HepG2 (cell line): ENCODE data around the gene POLR3GL.

ENCODE experiments used
- ATM ChIP-seq: fragments of 450-650 bp; IDR thresholded peaks from 2 replicates; pipeline ENCODE4 v1.7.1; 2017; ENCODE audit warnings: mild to moderate bottlenecking, borderline replicate concordance
- CBX5 ChIP-seq: sonication (generic); formaldehyde crosslinking; IDR thresholded peaks from 2 replicates; pipeline ENCODE4 v1.4.0; 2020; ENCODE audit warnings: missing genetic modification reagents, borderline replicate concordance
- DNMT1 ChIP-seq: sonication (generic); formaldehyde crosslinking; IDR thresholded peaks from 2 replicates; pipeline ENCODE4 v1.5.1; 2020; ENCODE audit warnings: mild to moderate bottlenecking, missing genetic modification reagents
- FIP1L1 ChIP-seq: fragments of 200-400 bp; formaldehyde crosslinking; IDR thresholded peaks from 2 replicates; pipeline ENCODE4 v1.6.1; 2018; ENCODE audit warnings: low read depth, mild to moderate bottlenecking, low read length, moderate library complexity, borderline replicate concordance; ENCODE audit not compliant: insufficient read depth
- MAFK ChIP-seq, 2 experiments: IDR thresholded peaks in 1 of 2; conservative IDR thresholded peaks in 1 of 2; 2 replicates each; pipeline ENCODE4 v1.6.1; 2011; ENCODE audit warnings: improper control_type of control experiment in 2 of 2, low read length in 2 of 2
- POLR2A ChIP-seq, 2 experiments: IDR thresholded peaks; 2 replicates each; pipeline ENCODE4 v1.6.1; 2011; ENCODE audit warnings: low read depth in 2 of 2, low read length in 2 of 2, mild to moderate bottlenecking in 1 of 2, moderate library complexity in 1 of 2; ENCODE audit not compliant: insufficient read depth in 1 of 2
- ZBTB42 ChIP-seq: sonication (generic); formaldehyde crosslinking; IDR thresholded peaks from 2 replicates; pipeline ENCODE4 v1.5.0; 2020; ENCODE audit warnings: mild to moderate bottlenecking, missing genetic modification reagents
- TF ChIP-seq, protein P1 (sequence below): sonication (generic); formaldehyde crosslinking; IDR thresholded peaks from 2 replicates; pipeline ENCODE4 v1.4.0; 2020; ENCODE audit warnings: missing genetic modification reagents
- TF ChIP-seq, protein P2 (sequence below): sonication (generic); formaldehyde crosslinking; IDR thresholded peaks from 2 replicates; pipeline ENCODE4 v1.5.0; 2020; ENCODE audit warnings: mild to moderate bottlenecking, missing genetic modification reagents, moderate library complexity
- TF ChIP-seq, protein P3 (sequence below): sonication (generic); formaldehyde crosslinking; IDR thresholded peaks from 2 replicates; pipeline ENCODE4 v1.4.0; 2020; ENCODE audit warnings: missing genetic modification reagents
- TF ChIP-seq, protein P4 (sequence below): sonication (generic); formaldehyde crosslinking; IDR thresholded peaks from 2 replicates; pipeline ENCODE4 v1.4.0; 2020; ENCODE audit warnings: missing genetic modification reagents, borderline replicate concordance
- TF ChIP-seq, protein P5 (sequence below): sonication (generic); formaldehyde crosslinking; IDR thresholded peaks from 2 replicates; pipeline ENCODE4 v1.4.0; 2020; ENCODE audit warnings: missing genetic modification reagents
- TF ChIP-seq, protein P6 (sequence below): sonication (generic); formaldehyde crosslinking; IDR thresholded peaks from 2 replicates; pipeline ENCODE4 v1.8.1; 2023; ENCODE audit warnings: missing genetic modification reagents, inconsistent platforms, borderline replicate concordance

DNA sequence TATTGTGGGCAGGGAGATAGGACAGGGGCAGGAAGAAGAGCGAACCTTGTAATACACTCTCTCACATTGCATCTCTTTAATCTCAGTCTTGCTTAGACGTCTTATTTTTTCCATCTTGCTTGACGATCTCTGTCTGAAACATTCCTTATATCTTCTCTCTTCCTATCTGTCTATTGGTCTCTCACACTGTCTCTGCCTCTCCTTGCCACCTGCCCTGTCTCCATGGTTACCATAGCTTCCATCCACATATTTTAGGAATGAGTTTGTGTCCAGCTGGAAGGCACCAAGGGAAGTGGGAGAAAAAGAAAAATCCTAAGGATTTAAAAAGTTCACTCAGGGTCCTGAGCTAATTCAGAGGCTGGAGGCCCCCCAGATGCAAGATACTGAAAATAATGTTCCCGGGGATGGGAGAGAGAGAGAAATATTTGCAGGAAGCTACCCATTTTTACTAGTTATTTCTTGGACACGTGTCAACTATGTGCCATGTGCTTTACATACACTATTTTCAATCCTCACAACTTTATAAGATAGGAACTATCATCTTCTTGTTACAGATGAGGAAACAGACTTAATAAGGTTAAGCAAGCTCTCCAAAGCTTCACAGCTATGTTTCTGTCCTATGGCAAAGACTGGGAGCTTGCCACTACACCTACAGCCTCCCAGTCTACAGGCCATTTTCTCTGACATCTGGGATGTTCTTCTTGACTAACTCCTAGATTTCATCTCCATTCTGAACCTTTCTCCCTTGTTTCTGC is 1.0 kb upstream of the POLR3GL start:
- TF ChIP-seq, protein P1, sequence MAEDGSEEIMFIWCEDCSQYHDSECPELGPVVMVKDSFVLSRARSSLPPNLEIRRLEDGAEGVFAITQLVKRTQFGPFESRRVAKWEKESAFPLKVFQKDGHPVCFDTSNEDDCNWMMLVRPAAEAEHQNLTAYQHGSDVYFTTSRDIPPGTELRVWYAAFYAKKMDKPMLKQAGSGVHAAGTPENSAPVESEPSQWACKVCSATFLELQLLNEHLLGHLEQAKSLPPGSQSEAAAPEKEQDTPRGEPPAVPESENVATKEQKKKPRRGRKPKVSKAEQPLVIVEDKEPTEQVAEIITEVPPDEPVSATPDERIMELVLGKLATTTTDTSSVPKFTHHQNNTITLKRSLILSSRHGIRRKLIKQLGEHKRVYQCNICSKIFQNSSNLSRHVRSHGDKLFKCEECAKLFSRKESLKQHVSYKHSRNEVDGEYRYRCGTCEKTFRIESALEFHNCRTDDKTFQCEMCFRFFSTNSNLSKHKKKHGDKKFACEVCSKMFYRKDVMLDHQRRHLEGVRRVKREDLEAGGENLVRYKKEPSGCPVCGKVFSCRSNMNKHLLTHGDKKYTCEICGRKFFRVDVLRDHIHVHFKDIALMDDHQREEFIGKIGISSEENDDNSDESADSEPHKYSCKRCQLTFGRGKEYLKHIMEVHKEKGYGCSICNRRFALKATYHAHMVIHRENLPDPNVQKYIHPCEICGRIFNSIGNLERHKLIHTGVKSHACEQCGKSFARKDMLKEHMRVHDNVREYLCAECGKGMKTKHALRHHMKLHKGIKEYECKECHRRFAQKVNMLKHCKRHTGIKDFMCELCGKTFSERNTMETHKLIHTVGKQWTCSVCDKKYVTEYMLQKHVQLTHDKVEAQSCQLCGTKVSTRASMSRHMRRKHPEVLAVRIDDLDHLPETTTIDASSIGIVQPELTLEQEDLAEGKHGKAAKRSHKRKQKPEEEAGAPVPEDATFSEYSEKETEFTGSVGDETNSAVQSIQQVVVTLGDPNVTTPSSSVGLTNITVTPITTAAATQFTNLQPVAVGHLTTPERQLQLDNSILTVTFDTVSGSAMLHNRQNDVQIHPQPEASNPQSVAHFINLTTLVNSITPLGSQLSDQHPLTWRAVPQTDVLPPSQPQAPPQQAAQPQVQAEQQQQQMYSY (CRISPR knock-in tag): no peak
- TF ChIP-seq MAFK (conservative IDR thresholded peaks at IDR 0.05 in 1 of 2, IDR thresholded peaks at IDR 0.05 in 1 of 2; ENCODE audit: low read length in 2 of 2) (no peak), CBX5 (CRISPR knock-in tag) (no peak), DNMT1 (CRISPR knock-in tag) (no peak), FIP1L1 (no peak), ATM (no peak), ZBTB42 (CRISPR knock-in tag) (no peak), POLR2A (IDR thresholded peaks at IDR 0.05; ENCODE audit: insufficient read depth in 1 of 2, low read depth in 2 of 2, low read length in 2 of 2) (no peak)
- TF ChIP-seq, protein P2, sequence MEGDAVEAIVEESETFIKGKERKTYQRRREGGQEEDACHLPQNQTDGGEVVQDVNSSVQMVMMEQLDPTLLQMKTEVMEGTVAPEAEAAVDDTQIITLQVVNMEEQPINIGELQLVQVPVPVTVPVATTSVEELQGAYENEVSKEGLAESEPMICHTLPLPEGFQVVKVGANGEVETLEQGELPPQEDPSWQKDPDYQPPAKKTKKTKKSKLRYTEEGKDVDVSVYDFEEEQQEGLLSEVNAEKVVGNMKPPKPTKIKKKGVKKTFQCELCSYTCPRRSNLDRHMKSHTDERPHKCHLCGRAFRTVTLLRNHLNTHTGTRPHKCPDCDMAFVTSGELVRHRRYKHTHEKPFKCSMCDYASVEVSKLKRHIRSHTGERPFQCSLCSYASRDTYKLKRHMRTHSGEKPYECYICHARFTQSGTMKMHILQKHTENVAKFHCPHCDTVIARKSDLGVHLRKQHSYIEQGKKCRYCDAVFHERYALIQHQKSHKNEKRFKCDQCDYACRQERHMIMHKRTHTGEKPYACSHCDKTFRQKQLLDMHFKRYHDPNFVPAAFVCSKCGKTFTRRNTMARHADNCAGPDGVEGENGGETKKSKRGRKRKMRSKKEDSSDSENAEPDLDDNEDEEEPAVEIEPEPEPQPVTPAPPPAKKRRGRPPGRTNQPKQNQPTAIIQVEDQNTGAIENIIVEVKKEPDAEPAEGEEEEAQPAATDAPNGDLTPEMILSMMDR (CRISPR knock-in tag): no peak
- TF ChIP-seq, protein P3, sequence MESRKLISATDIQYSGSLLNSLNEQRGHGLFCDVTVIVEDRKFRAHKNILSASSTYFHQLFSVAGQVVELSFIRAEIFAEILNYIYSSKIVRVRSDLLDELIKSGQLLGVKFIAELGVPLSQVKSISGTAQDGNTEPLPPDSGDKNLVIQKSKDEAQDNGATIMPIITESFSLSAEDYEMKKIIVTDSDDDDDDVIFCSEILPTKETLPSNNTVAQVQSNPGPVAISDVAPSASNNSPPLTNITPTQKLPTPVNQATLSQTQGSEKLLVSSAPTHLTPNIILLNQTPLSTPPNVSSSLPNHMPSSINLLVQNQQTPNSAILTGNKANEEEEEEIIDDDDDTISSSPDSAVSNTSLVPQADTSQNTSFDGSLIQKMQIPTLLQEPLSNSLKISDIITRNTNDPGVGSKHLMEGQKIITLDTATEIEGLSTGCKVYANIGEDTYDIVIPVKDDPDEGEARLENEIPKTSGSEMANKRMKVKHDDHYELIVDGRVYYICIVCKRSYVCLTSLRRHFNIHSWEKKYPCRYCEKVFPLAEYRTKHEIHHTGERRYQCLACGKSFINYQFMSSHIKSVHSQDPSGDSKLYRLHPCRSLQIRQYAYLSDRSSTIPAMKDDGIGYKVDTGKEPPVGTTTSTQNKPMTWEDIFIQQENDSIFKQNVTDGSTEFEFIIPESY (CRISPR knock-in tag): no peak
- TF ChIP-seq, protein P4, sequence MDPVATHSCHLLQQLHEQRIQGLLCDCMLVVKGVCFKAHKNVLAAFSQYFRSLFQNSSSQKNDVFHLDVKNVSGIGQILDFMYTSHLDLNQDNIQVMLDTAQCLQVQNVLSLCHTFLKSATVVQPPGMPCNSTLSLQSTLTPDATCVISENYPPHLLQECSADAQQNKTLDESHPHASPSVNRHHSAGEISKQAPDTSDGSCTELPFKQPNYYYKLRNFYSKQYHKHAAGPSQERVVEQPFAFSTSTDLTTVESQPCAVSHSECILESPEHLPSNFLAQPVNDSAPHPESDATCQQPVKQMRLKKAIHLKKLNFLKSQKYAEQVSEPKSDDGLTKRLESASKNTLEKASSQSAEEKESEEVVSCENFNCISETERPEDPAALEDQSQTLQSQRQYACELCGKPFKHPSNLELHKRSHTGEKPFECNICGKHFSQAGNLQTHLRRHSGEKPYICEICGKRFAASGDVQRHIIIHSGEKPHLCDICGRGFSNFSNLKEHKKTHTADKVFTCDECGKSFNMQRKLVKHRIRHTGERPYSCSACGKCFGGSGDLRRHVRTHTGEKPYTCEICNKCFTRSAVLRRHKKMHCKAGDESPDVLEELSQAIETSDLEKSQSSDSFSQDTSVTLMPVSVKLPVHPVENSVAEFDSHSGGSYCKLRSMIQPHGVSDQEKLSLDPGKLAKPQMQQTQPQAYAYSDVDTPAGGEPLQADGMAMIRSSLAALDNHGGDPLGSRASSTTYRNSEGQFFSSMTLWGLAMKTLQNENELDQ (CRISPR knock-in tag): no peak
- TF ChIP-seq, protein P5, sequence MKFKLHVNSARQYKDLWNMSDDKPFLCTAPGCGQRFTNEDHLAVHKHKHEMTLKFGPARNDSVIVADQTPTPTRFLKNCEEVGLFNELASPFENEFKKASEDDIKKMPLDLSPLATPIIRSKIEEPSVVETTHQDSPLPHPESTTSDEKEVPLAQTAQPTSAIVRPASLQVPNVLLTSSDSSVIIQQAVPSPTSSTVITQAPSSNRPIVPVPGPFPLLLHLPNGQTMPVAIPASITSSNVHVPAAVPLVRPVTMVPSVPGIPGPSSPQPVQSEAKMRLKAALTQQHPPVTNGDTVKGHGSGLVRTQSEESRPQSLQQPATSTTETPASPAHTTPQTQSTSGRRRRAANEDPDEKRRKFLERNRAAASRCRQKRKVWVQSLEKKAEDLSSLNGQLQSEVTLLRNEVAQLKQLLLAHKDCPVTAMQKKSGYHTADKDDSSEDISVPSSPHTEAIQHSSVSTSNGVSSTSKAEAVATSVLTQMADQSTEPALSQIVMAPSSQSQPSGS (CRISPR knock-in tag): no peak
- TF ChIP-seq, protein P6, sequence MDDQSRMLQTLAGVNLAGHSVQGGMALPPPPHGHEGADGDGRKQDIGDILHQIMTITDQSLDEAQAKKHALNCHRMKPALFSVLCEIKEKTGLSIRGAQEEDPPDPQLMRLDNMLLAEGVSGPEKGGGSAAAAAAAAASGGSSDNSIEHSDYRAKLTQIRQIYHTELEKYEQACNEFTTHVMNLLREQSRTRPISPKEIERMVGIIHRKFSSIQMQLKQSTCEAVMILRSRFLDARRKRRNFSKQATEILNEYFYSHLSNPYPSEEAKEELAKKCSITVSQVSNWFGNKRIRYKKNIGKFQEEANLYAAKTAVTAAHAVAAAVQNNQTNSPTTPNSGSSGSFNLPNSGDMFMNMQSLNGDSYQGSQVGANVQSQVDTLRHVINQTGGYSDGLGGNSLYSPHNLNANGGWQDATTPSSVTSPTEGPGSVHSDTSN (CRISPR knock-in tag): no peak
